NCI-H1436 treated with DMSO at 0.1 percent for 48 hours (cell line): ENCODE data around the gene MRPL46.

Experiments used
- DNase-seq: peaks from one replicate; lab custom pipeline; 2025; lab: John Stamatoyannopoulos, UW

Gene MRPL46

GRCh38 chr15:88467073-88467934, at the start of gene MRPL46, which contains the start of gene MRPS11:
TSS of gene MRPL46 (minus strand) at chr15:88467388. CDS start at chr15:88467377, 11 bp downstream.
TSS of gene MRPS11 (plus strand) at chr15:88467708. CDS start at chr15:88467718, 10 bp downstream.
- DNase-seq, result peak; percentile 88

DNA sequence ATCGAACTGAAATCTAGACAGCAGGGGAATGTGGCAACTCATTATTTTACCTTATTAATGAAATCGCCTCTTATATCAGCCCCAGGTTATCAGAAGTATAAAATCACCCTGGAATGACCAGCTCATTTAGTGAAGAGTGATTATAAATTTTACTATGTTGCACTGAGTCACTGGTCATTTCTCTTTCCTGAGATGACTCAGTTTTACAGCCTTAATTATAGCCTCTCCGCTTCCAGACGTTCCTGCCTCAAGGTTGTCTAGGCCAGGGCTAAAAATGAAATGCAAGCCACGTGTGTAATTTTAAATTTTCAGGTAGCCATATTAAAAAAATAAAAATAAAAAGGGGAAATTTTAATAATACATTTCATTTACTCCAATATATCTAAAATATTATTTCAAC, 46.0 kb upstream of the MRPL46 start:
- DNase-seq, result no peak

- no peak for DNase-seq
Observed at GRCh38 chr15:88512601-88513000, 45.4 kb upstream of the MRPL46 start.

DNA sequence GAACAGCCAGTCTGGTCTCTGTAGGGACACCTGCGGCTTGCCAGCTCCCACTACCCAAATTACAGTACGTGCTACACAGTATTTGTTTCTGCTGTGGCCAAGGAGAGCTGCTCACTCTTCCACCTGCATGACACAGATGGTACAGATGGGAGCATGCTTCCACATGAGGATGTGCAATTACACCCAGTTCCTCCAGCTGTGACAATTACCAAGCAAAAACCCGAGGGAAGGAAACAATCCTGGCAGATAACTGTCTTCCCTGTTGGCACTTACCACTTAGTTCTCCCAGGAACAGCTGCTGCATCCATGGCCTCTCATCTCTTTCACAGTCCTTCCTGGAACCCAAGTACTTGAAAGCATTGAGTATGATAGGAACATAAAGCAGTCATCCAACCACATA, 44.9 kb upstream of the MRPL46 start:
- no peak for DNase-seq

- no peak for DNase-seq
Observed at GRCh38 chr15:88511161-88511560, 44.0 kb upstream of the MRPL46 start.

- DNase-seq, result no peak
Observed at GRCh38 chr15:88509964-88510363, 42.8 kb upstream of the MRPL46 start.

DNA sequence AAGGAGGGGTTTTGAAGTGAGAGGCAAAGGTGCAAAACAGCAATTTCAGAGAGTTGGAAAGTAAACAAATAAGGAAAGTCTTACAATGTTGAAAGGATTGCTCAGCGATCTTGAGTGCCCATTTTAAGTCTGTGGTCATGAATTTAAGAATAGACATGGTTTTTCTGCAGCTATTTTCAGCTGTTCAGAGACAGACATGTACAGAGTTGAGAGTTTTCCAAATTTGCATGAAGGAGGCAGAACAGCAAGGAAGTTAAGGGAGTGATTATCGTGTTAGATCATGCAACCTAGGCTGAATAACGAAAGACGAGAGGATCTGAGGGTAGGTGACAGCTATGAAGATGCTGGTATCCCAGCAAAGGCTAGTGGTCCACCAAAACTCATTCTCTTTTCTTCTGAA, 42.1 kb upstream of the MRPL46 start:
- DNase-seq, result no peak

- DNase-seq, result no peak
Observed at GRCh38 chr15:88506628-88507027, 39.4 kb upstream of the MRPL46 start.

GRCh38 chr15:88505721-88506120, 38.5 kb upstream of the MRPL46 start:
- no peak for DNase-seq

DNA sequence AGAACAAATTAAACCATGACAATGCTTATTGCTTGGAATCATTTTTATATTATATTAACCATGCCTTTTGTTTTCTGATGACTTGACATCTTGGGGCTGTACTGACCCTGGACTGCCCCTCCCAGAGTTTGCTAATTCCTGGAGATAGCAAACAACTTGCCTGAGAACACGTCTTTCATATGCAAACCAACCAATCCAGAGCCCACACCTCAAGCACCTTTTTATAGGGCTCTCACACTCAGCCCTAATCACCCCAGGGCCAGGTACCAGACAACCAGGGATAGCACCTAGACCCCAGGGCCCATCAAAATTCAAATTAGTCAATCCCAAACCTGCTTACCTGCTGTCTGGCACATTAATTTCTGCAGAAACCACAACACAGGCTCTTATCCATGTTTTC, 37.3 kb upstream of the MRPL46 start:
- no peak for DNase-seq

DNA sequence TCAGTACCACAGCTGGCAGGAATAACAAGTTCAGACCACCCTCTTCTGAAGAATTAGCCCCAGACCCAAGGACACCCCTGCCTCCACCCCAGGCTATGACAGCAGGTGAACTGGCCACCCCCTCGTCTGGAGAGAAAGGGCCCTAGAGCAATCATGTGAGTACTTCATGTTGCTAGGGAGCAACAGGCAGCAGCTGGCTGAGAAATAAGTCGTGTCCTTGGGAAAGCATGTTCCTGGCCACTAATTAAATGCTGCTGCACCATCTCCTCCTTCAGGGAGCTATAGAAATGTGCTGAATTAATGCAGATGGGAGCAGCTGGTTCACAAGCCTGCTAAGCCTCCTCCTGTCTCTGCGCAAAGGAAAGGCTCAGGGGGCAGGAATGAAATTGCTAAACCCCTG, 31.8 kb upstream of the MRPL46 start:
- DNase-seq, result peak; percentile 16

GRCh38 chr15:88497109-88497765, 30.0 kb upstream of the MRPL46 start:
- no peak for DNase-seq

DNA sequence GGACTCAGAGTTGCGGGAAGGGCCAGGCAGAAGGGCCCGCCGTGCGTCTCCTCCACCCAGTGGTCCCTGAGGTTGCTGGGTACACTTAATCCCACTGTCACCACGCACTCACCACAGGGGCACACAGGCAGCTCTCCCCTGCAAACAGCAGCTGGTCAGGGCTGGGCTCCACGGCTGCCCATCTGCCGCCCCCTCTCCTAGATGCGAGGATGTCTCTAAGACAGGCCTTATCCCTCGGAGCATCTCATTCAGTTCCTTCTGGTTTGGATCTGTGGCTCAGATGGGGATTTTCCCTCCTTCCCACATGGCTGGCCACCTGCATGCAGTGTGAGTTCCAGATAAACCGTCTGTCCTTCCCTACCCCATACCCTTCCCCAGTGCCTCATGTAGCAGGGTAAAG, 26.7 kb upstream of the MRPL46 start:
- DNase-seq, result no peak

DNA sequence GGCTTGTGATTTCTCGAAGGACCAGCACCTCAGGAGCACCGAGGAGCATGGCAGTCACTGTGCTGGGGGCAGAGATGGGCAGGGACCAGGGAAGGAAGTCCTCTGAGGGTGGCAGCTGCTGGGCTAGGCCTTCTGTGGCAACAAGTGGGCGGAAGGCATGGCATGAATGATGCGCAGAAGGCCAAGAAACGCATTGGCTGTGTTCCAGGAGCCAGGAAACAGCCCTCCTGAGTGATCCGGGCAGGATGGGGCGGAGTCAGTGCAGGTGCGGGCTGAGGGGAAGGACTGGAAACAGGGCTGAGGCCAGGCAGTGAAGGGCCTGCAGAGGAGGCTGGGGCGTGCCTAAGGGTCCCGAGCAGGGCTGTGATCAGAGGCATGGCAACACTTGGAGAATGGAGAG, 24.0 kb upstream of the MRPL46 start:
- no peak for DNase-seq

GRCh38 chr15:88490036-88490435, 22.8 kb upstream of the MRPL46 start:
- no peak for DNase-seq

DNA sequence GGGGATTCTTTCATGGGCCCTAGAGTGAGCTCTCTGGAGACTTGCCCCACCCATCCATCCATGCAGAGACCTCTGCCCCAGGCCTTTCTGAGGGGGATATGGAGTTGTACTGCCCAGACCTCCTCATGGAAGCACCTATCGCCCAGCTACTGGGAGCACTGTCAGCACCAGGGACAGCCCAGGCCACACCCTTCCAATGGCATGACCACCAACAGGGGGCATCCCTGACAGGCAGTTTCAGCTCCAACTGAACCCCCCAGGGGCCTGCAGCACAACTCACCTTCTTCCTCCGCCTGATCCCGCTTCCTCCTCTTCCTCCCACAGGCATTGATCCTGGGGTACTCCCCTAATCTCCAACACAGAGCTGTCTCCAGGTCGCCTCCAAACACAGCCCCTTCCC, 22.1 kb upstream of the MRPL46 start:
- no peak for DNase-seq

- DNase-seq, result no peak
Observed at GRCh38 chr15:88487796-88488523, 20.8 kb upstream of the MRPL46 start.

DNA sequence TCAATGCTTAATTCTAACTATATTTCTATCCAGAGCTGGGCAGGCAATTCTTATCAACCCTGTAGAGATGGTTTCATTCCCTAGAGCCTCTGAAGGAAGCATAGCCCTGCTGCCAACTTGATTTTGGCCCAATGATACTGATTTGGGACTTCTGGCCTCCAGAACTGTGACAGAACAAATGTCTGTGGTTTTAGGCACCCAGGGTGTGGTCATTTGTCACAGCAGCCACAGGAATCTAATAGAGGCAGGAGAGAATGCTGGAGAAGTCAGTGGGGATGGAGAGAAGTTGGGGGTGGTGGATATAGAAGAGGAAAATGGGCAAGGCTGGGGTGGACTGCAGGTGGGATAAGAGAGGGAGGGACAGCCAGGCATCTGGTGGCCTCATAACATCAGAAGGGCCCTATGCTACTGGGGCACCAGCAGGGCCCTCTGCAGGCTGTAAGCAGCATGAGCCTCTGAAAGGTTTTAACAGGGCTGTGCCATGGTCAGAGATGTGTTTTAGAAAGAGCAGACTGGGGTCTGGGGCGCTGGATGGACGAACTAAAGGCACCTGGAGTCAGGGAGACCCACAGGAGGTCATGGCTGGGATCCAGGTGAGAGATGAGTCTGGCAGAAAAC, 20.1 kb upstream of the MRPL46 start:
- no peak for DNase-seq

GRCh38 chr15:88484682-88485331, 17.6 kb upstream of the MRPL46 start:
- no peak for DNase-seq

DNA sequence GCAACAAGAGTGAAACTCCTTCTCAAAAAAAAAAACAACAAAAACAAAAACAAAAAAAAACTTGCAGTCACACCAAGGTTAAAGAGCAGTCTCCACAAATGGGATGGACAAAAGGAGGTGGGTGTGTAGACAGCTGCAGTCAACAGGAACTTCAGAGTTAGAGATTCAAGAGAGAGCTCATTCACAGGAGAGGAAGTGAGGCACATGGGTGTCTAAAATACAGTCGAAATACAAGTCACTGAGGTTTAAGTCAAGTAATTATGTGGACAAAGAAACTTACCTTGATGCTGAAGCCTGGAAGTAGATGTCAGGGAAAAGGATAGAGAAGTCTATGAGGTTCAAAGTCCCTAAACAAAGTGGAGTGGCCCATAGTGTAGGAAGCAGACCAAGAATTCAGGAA, 15.1 kb upstream of the MRPL46 start:
- no peak for DNase-seq

- DNase-seq, result no peak
Observed at GRCh38 chr15:88480981-88481380, 13.8 kb upstream of the MRPL46 start.

DNA sequence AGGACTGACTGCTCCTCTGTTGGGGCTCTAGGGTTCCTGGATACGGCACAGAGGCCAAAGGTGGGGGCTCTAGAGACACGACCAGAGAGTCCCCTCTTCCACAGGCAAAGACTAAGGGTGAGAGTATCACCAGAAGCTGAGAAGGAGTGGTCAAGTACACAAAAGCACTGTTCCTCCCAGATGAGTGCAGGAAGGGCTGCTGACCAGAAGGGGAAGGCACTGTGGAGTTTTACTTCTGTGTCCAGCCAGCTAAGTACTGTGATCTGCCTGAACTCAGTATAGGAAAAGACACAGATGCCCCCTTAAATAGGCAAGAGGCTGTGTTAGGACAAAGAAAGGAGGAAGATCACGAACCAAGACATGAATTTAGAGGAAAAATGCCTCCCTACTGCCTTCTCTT, 12.0 kb upstream of the MRPL46 start:
- no peak for DNase-seq
